Ascending aorta (tissue), 2 donors: ENCODE results near the gene PTK7. TPM values are rescaled to one million over a fixed set of nuclear protein-coding genes. Genes with fewer than 3 reads are reported as not detected.
A peak's percentile ranks its signal among the peaks of the same experiment; 100 is the strongest.

ENCODE experiments used
- DNase-seq, 2 donors: peaks; one replicate each; pipeline ENCODE4 v3.0.0-alpha.2; 2019; ENCODE audit warnings: low spot score in 2 of 2
- H3K27ac ChIP-seq, 2 donors: fragments of 200-600 bp; sonication (generic); one replicate each; pipeline ENCODE4 v1.5.1; 2016 to 2017; ENCODE audit warnings: mild to moderate bottlenecking in 1 of 2
- H3K27me3 ChIP-seq: fragments of 200-600 bp; sonication (generic); one replicate; pipeline ENCODE4 v1.5.1; 2017
- H3K36me3 ChIP-seq, 2 donors: fragments of 200-600 bp; sonication (generic); one replicate each; pipeline ENCODE4 v1.5.1; 2016
- H3K4me1 ChIP-seq, 2 donors: fragments of 200-600 bp; sonication (generic); one replicate each; pipeline ENCODE4 v1.5.1; 2016 to 2017; ENCODE audit warnings: mild to moderate bottlenecking in 1 of 2
- H3K4me3 ChIP-seq, 2 donors: fragments of 200-600 bp; sonication (generic); one replicate each; pipeline ENCODE4 v1.5.1; 2016 to 2017; ENCODE audit warnings: mild to moderate bottlenecking in 1 of 2
- H3K9me3 ChIP-seq, 2 donors: fragments of 200-600 bp; sonication (generic); one replicate each; pipeline ENCODE4 v1.5.1; 2016
- intact Hi-C: fragments of 100-400 bp; cut with DNase I; formaldehyde crosslinking; loops from one replicate; pipeline ENCODE4 v1.15.1; 2023
- total RNA-seq: library from RNA; depleted of rRNA; stranded (reverse); fragments of >200 nt; gene quantifications from one replicate; pipeline ENCODE4 v1.1.0, GENCODE V29; 2016
- TF ChIP-seq, protein P1 (sequence below), 3 experiments: fragments of 200-600 bp in 2 of 3; fragments of 450-650 bp in 1 of 3; sonication (generic) in 2 of 3; IDR thresholded peaks; one replicate each; pipeline ENCODE4 v1.5.1; 2016 to 2019; ENCODE audit warnings: antibody characterized with exemption in 3 of 3, mild to moderate bottlenecking in 1 of 3, moderate library complexity in 1 of 3

Gene PTK7
- total RNA-seq, 1 donor from 2014 or later = 34.9 TPM

DNA sequence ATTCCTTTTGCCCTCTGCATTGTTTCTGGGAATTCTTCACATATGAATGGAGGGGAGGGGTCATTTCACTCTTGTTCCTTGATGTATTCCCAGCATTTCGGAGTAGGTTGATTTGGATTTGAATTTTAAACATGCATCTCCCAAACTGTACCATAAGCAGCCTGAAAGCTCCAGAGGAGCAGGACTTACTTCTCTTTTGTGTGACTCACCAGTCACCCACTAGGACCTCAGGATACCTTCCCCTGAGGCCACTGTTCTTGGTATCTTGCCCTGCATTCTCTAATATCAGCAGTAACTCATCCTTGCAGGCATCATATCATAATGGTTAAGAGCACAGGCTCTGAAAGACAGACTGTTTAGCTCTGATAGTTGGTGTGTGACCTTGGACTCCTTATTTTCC lies 17.6 kb upstream of the PTK7 start:
- H3K27me3 ChIP-seq = no peaks in the 10 kb centered on the region
- TF ChIP-seq, protein P1, sequence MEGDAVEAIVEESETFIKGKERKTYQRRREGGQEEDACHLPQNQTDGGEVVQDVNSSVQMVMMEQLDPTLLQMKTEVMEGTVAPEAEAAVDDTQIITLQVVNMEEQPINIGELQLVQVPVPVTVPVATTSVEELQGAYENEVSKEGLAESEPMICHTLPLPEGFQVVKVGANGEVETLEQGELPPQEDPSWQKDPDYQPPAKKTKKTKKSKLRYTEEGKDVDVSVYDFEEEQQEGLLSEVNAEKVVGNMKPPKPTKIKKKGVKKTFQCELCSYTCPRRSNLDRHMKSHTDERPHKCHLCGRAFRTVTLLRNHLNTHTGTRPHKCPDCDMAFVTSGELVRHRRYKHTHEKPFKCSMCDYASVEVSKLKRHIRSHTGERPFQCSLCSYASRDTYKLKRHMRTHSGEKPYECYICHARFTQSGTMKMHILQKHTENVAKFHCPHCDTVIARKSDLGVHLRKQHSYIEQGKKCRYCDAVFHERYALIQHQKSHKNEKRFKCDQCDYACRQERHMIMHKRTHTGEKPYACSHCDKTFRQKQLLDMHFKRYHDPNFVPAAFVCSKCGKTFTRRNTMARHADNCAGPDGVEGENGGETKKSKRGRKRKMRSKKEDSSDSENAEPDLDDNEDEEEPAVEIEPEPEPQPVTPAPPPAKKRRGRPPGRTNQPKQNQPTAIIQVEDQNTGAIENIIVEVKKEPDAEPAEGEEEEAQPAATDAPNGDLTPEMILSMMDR (IDR thresholded peaks at IDR 0.05) = no peak
- H3K36me3 ChIP-seq = peaks cover 9 to 27% of the 10 kb centered on the region in 2 donors
- H3K27ac ChIP-seq = peak overlapping the region; percentile 78 to 84
- no peak for DNase-seq
- peak overlapping the region; percentile 84 to 94 for H3K4me3 ChIP-seq
- no peaks in the 10 kb centered on the region for H3K9me3 ChIP-seq
- intact Hi-C loops = loop anchor here (1.0 to 5.0 kb wide), 2 partner anchors 84 to 112 kb away; no protein-coding TSS in a partner anchor
- H3K4me1 ChIP-seq = peaks cover 12 to 29% of the 10 kb centered on the region in 2 donors

DNA sequence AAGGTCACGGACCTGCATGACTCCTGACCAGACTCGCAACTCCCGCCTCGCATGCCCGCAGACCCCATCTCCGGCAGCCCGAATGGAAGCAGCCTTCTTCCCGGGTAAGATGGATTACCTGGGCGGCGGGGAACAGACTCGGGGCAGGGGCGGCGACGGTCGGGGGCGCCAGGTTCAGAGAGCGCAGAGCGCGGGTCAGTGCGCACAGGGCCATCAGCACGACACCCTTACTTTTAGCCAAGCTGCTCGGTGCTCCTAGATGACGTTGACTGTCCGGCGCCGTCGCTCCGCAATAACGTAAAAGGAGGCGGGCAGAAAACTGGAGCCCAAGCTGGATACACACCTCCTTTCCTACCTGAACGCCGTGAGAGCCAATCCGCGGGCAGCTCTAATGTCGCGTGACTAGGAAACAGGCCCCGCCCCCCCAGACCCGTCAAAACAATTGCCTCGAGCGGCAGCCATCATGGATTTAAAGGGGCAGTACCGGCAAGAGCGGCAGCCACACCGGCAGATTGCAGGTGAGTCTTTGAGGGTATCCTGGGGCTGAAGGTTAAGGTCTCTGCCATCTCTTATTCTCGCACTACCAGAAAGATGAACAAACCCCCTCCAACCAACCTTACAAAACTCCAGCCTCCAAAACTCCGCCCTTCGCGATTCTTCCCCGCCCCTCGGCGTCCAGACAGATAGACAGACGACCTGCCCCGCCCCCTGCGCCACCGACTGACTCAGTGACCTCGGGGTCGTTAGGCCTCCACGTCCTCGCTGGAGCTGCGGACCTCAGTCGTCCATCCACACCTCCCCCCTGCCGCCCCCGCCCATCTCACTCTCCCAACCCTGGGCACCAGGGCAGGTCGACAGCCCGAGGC lies 16.7 kb upstream of the PTK7 start, which contains the start of the genes KLC4 and MRPL2:
Gene KLC4 (plus strand): TSS at position 464 of the 866 bp plus-strand sequence. CDS start 1,705 bp downstream, outside the sequence.
Gene MRPL2 (minus strand): TSS at position 267 of the 866 bp plus-strand sequence. CDS start 53 bp downstream, at position 214.
- Histone ChIP-seq H3K27ac (peak within 1 kb of the TSS; percentile 78 to 84), H3K27me3 (no peaks in the 10 kb centered on the region), H3K4me1 (peaks cover 12 to 25% of the 10 kb centered on the region in 2 donors), H3K4me3 (peak within 1 kb of the TSS; percentile 84 to 94), H3K9me3 (no peaks in the 10 kb centered on the region), H3K36me3 (peaks cover 9 to 29% of the 10 kb centered on the region in 2 donors)
- TF ChIP-seq, protein P1 (IDR thresholded peaks at IDR 0.05) = no peak
- peak; percentile 97 to 99 for DNase-seq
- intact Hi-C loops = loop anchor here (1.0 to 5.0 kb wide), 4 partner anchors 38 to 83 kb away; partner anchors contain the start of genes KLHDC3, PPP2R5D and RRP36

DNA sequence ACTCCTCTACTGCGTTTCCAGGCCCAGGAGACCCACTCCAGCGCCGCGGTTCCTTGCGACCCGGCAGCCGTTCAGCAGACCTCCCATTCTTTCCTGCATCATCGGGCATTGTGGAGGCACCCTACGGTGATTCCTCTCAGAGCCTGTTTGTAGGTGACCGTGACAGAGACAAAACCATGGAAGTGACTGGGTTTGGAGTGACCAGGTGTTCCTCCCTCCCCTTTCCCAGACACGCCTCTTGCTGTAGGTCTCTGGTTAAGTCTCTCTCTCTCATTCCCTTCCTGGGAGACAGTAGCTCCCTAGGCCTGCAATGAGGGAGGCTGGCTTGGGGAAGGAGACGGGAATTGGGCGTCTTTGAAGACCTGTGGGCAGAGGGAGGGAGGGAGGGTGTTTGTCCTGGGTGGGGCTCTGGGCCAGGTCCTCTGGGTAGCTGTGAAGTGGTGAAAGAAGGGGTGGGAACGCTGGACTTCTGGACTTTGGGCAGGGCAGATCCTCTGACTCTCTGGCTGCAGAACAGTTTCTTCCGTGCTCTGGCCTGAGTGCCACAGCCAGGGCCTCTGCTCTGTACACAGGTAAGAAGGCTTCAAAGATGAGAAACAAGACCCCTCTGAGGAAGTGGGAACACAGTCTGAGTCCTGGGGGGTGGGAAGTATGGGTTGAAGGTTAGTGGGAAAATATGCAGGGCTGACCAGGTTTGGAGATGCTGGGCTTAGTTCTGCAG lies 15.9 kb upstream of the PTK7 start:
- H3K4me1 ChIP-seq = peaks cover 12 to 22% of the 10 kb centered on the region in 2 donors
- H3K27ac ChIP-seq = peak overlapping the region; percentile 71 to 84
- H3K27me3 ChIP-seq = no peaks in the 10 kb centered on the region
- DNase-seq = no peak
- TF ChIP-seq, protein P1 (IDR thresholded peaks at IDR 0.05) = no peak
- H3K9me3 ChIP-seq = no peaks in the 10 kb centered on the region
- peaks cover 9 to 31% of the 10 kb centered on the region in 2 donors for H3K36me3 ChIP-seq
- intact Hi-C loops = no loop called here
- peak overlapping the region; percentile 84 to 94 for H3K4me3 ChIP-seq

DNA sequence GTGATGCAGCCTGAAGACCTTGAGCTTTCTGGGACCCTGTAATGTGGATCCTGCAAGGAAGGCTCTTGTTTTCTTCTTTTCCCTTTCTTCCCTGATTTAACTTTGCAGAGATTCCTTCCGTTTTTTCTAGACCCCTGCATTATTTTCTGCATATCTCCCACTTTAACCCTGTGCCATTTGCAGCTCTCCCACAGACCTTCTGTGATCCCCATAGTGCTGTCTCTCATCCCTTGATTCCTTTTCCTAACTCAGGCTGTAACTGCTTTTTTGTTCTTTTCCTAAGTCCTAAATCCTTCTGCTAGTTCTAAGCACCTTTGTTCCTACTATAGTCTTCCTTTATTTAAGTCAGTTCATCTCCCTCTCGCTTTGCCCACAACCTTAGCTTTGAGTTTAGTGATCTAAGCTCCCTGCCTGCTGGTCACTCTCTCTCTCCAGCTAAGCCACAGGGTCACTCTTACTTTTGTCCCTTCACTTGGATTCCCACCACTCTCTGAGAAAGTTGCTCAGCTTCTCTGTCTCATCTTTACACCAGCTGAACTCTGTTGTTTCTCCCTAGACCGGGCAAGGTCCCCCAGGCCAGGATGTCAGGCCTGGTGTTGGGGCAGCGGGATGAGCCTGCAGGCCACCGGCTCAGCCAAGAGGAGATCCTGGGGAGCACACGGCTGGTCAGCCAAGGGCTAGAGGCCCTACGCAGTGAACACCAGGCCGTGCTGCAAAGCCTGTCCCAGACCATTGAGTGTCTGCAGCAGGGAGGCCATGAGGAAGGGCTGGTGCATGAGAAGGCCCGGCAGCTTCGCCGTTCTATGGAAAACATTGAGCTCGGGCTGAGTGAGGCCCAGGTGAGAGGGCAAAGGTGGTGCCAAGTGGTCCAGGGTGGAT lies 15.1 kb upstream of the PTK7 start:
- no peaks in the 10 kb centered on the region for H3K9me3 ChIP-seq
- no peaks in the 10 kb centered on the region for H3K27me3 ChIP-seq
- TF ChIP-seq, protein P1 (IDR thresholded peaks at IDR 0.05) = no peak
- H3K36me3 ChIP-seq = peaks cover 10 to 31% of the 10 kb centered on the region in 2 donors
- peak overlapping the region in 1 of 2 donors; percentile 84 for H3K4me3 ChIP-seq
- DNase-seq = no peak
- intact Hi-C loops = no loop called here
- H3K27ac ChIP-seq = no peak overlapping the region
- peaks cover 12 to 22% of the 10 kb centered on the region in 2 donors for H3K4me1 ChIP-seq

DNA sequence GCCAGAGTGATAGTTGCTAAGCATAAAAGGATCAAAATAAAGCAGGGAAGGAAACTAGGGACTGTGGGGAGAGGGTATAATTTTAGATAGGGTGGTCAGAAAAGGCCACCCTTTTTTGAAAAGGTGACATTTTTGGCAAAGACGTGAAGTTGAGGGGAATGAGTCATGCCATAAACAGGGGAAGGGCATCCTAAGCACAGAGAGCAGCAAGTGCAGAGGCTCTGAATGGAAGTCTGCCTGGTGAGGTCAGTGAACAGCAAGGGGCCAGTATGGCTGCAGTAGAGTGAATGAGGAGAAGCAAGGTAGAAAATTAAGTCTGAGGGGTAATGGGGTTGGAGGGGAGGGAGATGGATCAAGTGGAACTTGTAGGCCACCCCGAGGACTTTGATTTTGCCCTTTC lies 14.3 kb upstream of the PTK7 start:
- TF ChIP-seq, protein P1 (IDR thresholded peaks at IDR 0.05) = no peak
- Histone ChIP-seq H3K27ac (no peak overlapping the region), H3K9me3 (no peaks in the 10 kb centered on the region), H3K27me3 (no peaks in the 10 kb centered on the region), H3K36me3 (peaks cover 11 to 39% of the 10 kb centered on the region in 2 donors), H3K4me3 (no peak overlapping the region), H3K4me1 (peaks cover 12 to 22% of the 10 kb centered on the region in 2 donors)
- intact Hi-C loops = no loop called here
- no peak for DNase-seq
